ENCODE measurements around the gene CELF2.
"Not testable (repeated sequence)": the region's sequence is repeated elsewhere in the genome, so short reads cannot be mapped to it uniquely, and the experiment has no call there.

CELF2 gene

GRCh38 chr10:11177926-11178471 lies 160.3 kb downstream of the CELF2 start:
- no peak for DNase-seq

GRCh38 chr10:11178606-11179515 lies 161.2 kb downstream of the CELF2 start:
- peak; percentile 74 for DNase-seq

- DNase-seq: no peak
Measured at GRCh38 chr10:11179516-11180105, 161.9 kb downstream of the CELF2 start.

- peak; percentile 43 for DNase-seq
Measured at GRCh38 chr10:11180228-11180627, 162.6 kb downstream of the CELF2 start.

- DNase-seq: no peak
Measured at GRCh38 chr10:11181978-11182377, 164.3 kb downstream of the CELF2 start.

DNA sequence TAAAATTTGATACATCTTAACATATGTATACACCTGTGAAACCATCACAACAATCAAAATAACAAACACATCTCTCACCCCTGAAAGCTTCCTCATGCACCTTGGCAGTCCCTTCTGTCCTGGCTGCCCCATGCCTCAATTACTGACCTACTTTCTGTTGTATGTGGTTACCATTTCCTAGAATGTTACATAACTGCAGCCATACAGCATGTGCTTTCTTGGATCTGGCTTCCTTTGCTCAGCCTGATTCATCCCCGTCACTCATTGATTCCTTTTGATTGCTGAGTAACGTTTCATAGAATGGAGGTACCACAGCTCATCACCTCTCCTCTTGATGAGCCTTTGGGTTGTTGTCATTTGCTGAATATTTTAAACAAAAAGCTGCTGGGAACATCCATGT lies 165.3 kb downstream of the CELF2 start:
- no peak for DNase-seq

- no peak for DNase-seq
Measured at GRCh38 chr10:11184093-11184492, 166.4 kb downstream of the CELF2 start.

- DNase-seq: not testable (repeated sequence)
Measured at GRCh38 chr10:11185128-11185665, 167.5 kb downstream of the CELF2 start.

DNA sequence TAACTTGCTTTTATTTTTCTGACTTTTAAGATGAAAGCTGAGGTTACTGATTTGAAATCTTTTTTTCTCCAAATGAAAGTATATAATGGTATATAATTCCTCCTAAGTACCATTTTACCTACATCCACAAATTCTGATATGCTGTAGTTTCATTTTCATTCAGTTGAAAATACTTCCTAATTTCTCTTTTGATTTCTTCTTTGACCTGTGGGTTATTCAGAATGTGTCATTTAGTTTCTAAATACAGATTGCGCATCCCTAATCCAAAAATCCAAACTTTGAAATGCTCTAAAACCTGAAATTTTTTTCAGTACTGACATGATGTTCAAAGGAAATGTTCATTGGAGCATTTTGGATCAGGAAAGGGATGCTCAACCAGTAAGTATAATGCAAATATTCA lies 168.7 kb downstream of the CELF2 start:
- no peak for DNase-seq

GRCh38 chr10:11189582-11190376 lies 172.1 kb downstream of the CELF2 start:
- no peak for DNase-seq

GRCh38 chr10:11191190-11191589 lies 173.5 kb downstream of the CELF2 start:
- DNase-seq: no peak

GRCh38 chr10:11191678-11192077 lies 174.0 kb downstream of the CELF2 start:
- no peak for DNase-seq

DNA sequence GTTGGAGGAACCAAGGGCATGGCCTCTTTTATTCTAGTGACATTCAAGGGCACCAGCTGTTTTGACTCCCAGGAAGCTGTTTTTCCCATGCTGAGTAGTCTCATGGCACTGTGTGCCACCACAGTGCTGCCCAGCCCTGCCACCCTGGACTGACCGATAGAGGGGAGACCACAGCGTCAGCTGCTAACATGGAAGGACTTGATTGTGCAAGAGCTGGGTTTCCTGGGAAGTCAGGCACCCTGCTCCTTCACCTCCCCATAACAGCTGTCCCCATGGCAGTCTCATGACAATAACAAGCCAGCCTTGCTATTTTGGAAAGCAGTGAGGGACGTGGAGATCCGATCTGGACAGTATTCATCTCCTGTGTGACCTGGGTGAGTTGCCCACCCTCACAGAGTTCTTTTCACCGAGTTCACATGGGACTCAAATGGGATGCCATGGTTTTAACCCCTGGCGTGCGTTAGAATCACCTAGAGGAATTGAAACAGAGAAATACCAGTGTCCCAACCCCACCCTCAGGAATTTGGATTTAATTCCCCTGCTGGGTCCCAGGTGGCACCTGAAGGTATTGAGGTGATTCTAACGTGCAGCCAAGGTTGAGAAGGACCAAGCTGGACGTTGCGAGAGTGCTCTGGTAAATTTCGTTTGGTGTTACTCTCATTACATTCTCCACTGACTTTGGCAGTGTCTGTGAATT lies 174.8 kb downstream of the CELF2 start:
- no peak for DNase-seq

DNA sequence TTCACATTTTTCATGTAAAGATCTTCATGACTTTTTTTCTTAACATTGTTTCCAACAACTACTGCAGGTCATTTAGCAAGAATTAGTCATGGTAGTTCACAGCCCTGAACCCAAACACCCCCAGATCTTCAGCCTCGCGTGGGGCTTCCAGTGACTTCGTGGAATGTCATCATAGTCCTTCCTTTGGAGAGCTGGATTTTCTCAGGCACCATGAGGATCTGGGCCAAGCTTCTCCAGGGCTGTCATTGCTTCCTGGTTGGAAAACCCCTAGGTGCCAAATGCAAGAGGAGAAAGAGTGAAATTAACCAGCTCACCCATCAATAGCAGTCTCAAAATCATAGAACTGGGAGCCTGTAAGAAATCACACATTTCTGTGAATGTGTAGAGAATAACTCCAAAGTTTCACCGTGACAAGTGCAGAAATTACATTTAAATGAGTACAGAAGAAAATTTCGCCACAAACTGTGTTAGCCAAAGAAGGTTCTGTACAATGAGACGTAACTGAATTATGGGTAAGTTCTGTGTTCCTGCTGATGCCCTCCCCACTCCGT lies 175.4 kb downstream of the CELF2 start:
- no peak for DNase-seq

DNA sequence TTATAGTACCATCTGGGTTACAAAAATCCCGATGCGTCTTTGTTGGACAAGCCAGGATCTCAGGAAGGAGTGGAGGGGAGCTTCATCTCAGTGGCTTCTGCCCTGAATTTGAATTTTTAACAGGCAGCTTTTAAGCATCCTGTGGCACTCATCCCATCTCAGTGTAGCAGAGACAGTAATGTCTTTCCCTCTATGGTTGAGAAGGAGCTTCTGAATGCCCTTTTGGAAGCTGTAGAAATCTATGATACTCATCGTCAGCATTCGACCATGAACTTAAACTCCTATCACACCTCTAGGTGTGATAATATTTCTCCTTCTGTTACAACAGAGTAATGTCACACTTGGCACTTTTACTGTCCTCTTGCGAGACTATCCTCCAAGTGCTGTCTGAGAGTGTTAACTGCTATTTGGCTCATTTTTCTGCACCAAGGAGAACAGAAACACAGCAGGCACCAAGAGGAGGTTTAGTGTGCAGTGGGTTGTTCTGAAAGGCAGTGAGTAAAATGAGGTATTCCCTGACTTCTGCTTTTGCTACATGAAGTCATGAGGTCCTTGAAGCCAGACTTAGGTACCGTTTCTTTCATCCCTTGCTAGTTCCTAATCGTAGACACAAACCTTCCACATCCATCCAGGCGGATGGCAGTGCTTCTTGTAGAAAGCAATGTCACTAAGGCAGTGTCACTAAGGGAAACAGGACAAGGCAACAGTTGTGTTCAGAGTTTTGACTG lies 177.4 kb downstream of the CELF2 start:
- no peak for DNase-seq

DNA sequence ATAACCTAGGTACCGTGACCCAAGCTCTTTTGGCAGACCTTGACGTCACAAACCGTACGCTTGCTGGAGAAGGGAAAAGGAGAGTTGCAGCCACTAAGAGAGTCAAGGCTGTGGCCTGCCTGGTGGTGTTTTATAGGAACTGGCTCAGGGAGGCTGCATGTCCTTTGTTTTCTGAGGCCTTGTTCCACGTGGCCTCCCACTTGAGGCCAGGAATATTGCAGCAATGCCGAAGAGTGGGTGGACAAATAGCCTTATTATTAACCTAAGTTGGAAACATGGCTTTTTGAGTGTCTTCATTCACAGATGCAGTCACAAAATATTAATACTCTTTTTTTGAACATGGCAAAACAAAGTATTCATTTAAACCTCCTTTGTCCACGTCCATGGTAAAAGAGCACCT lies 178.0 kb downstream of the CELF2 start:
- no peak for DNase-seq

GRCh38 chr10:11197266-11197712 lies 179.6 kb downstream of the CELF2 start:
- no peak for DNase-seq

DNA sequence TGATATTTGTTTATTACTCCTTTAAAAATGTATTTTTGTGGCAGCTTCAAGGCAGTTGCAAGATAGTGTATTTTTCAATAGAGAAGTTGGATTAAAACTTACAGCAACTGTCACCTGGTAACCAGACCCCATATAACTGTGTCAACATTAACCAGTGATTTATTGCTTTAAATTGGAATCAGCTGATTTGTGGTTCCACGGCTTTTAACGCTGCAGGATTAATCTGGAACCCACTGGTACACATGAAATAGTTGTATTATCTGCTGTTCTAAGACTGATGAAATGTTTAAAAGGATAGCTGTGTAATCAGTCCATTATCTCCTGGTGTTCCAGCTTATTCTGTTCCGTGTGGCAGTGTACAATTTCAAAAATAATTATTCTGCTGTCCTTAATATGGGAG lies 180.2 kb downstream of the CELF2 start:
- no peak for DNase-seq

DNA sequence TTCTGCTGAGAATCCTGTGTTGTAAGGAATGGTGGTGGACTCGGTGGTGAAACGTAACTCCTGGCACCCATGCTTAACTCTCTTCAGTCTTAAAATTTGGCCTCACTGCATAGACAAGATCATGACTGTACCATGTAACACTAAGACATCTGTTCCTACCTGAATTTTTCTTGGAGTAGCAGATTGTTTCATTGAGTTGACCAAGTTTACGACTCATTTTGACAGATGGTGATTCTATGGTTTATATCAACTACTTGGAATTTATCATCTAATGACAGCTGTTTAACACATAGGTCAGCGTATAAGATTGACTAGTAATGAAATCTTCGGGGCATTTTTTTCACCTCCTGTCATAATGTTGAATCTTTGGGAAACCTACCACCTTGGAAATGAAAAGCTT lies 184.2 kb downstream of the CELF2 start:
- DNase-seq: no peak

GRCh38 chr10:11204351-11204942 lies 186.8 kb downstream of the CELF2 start:
- DNase-seq: no peak

All from activated naive CD4-positive, alpha-beta T cell treated with anti-CD3 and anti-CD28 coated beads, Interleukin-2, amount 50 U/mL, for 16 hours (primary cell).